Hepatocyte (in vitro differentiated cells): ENCODE measurements around the gene RIT2.

ENCODE experiments used
- CTCF ChIP-seq: fragments of 200-600 bp; sonication (generic); IDR thresholded peaks from 2 replicates; pipeline ENCODE4 v1.5.1; 2016; ENCODE audit warnings: antibody characterized with exemption, mild to moderate bottlenecking; ENCODE audit not compliant: poor library complexity
- EZH2 ChIP-seq: fragments of 200-600 bp; sonication (generic); IDR thresholded peaks from 2 replicates; pipeline ENCODE4 v1.6.1; 2016; ENCODE audit warnings: antibody characterized with exemption, mild to moderate bottlenecking, borderline replicate concordance
- EZH2phosphoT487 ChIP-seq: fragments of 200-600 bp; sonication (generic); IDR thresholded peaks from one replicate; pipeline ENCODE4 v1.6.1; 2018; ENCODE audit warnings: antibody characterized with exemption, mild to moderate bottlenecking, low read depth, moderate library complexity; ENCODE audit not compliant: unreplicated experiment, severe bottlenecking

- TF ChIP-seq CTCF (no peak), EZH2phosphoT487 (no peak), EZH2 (no peak)
These were observed 108.1 kb downstream of the RIT2 start for GRCh38 chr18:43007365-43007764.
